HEK293 (cell line): ENCODE measurements around the gene ZNF618.

Experiments
- CTCF ChIA-PET: fragments of 350-600 bp; formaldehyde crosslinking; extraction: SDS; loops from one replicate; lab custom pipeline; 2021; ENCODE audit warnings: antibody characterized with exemption; lab: Yijun Ruan, JAX
- POLR2A ChIA-PET: fragments of 300-600 bp; formaldehyde crosslinking; extraction: SDS; loops from one replicate; lab custom pipeline; 2020; ENCODE audit warnings: antibody characterized with exemption, inconsistent platforms; lab: Yijun Ruan, JAX
- H3K27ac ChIP-seq: fragments of 200-500 bp; sonication (Bioruptor generic); 2 replicates; pipeline ENCODE4 v1.5.1; 2014; ENCODE audit warnings: low read depth, low read length, control low read depth, inconsistent platforms; ENCODE audit errors: extremely low read depth
- H3K36me3 ChIP-seq, 2 experiments: fragments of 200-500 bp in 1 of 2; sonication (Bioruptor generic) in 1 of 2; 1 replicate in 1 of 2; 2 replicates in 1 of 2; pipeline ENCODE4 v1.5.1; 2014 to 2017; ENCODE audit warnings: inconsistent platforms in 2 of 2, low read length in 2 of 2; ENCODE audit not compliant: control insufficient read depth in 2 of 2, insufficient read depth in 1 of 2
- H3K4me1 ChIP-seq: fragments of 200-500 bp; sonication (Bioruptor generic); 2 replicates; pipeline ENCODE4 v1.5.1; 2014; ENCODE audit warnings: mild to moderate bottlenecking, low read length, inconsistent platforms; ENCODE audit not compliant: control insufficient read depth, insufficient read depth
- H3K4me3 ChIP-seq: 2 replicates; pipeline ENCODE4 v1.5.1; 2011; ENCODE audit warnings: low read depth, mild to moderate bottlenecking, control low read depth, low read length, moderate library complexity
- H3K9me3 ChIP-seq: fragments of 200-500 bp; sonication (Bioruptor generic); 2 replicates; pipeline ENCODE4 v1.5.1; 2014; ENCODE audit warnings: low read depth, low read length, inconsistent platforms; ENCODE audit not compliant: control insufficient read depth, insufficient read depth
- GLI2 ChIP-seq: fragments of 450-650 bp; formaldehyde crosslinking; IDR thresholded peaks from 2 replicates; pipeline ENCODE4; 2017; ENCODE audit warnings: missing biosample characterization, missing genetic modification characterization, low read depth, borderline replicate concordance
- KLF7 ChIP-seq: fragments of 450-650 bp; formaldehyde crosslinking; IDR thresholded peaks from 2 replicates; pipeline ENCODE4 v1.5.1; 2016; ENCODE audit warnings: missing biosample characterization, missing genetic modification characterization, borderline replicate concordance
- KLF8 ChIP-seq: fragments of 450-650 bp; formaldehyde crosslinking; IDR thresholded peaks from 2 replicates; pipeline ENCODE4 v1.5.1; 2016; ENCODE audit warnings: missing biosample characterization, missing genetic modification characterization
- KLF9 ChIP-seq: fragments of 450-650 bp; formaldehyde crosslinking; IDR thresholded peaks from 2 replicates; pipeline ENCODE4 v1.5.1; 2016; ENCODE audit warnings: missing biosample characterization, missing genetic modification characterization, low read depth
- REPIN1 ChIP-seq: fragments of 450-650 bp; formaldehyde crosslinking; IDR thresholded peaks from 2 replicates; pipeline ENCODE4 v1.5.1; 2017; ENCODE audit warnings: missing biosample characterization, missing genetic modification characterization, low read depth
- SETDB1 ChIP-seq: IDR thresholded peaks from one replicate; pipeline ENCODE4 v1.6.1; 2017; ENCODE audit warnings: mild to moderate bottlenecking, low read length, moderate library complexity, mixed read lengths; ENCODE audit not compliant: insufficient read length
- WT1 ChIP-seq: fragments of 450-650 bp; formaldehyde crosslinking; IDR thresholded peaks from 2 replicates; pipeline ENCODE4 v1.5.1; 2016; ENCODE audit warnings: missing biosample characterization, missing genetic modification characterization
- ZBTB8A ChIP-seq: fragments of 450-650 bp; formaldehyde crosslinking; IDR thresholded peaks from 2 replicates; pipeline ENCODE4 v1.5.1; 2016; ENCODE audit warnings: missing biosample characterization, missing genetic modification characterization
- ZNF10 ChIP-seq: fragments of 450-650 bp; formaldehyde crosslinking; IDR thresholded peaks from 2 replicates; pipeline ENCODE4 v1.5.1; 2017; ENCODE audit warnings: missing biosample characterization, missing genetic modification characterization
- ZNF133 ChIP-seq: fragments of 450-650 bp; formaldehyde crosslinking; IDR thresholded peaks from 2 replicates; pipeline ENCODE4 v1.5.1; 2016; ENCODE audit warnings: missing biosample characterization, missing genetic modification characterization
- ZNF155 ChIP-seq: fragments of 450-650 bp; formaldehyde crosslinking; IDR thresholded peaks from 2 replicates; pipeline ENCODE4 v1.5.1; 2016; ENCODE audit warnings: missing biosample characterization, missing genetic modification characterization
- ZNF184 ChIP-seq: fragments of 450-650 bp; IDR thresholded peaks from 2 replicates; pipeline ENCODE4 v1.5.1; 2018; ENCODE audit warnings: missing biosample characterization, mild to moderate bottlenecking, missing genetic modification characterization
- ZNF366 ChIP-seq: fragments of 450-650 bp; formaldehyde crosslinking; conservative IDR thresholded peaks from 2 replicates; pipeline ENCODE4 v1.5.1; 2016; ENCODE audit warnings: missing biosample characterization, missing genetic modification characterization
- ZNF521 ChIP-seq: fragments of 450-650 bp; formaldehyde crosslinking; IDR thresholded peaks from 2 replicates; pipeline ENCODE4 v1.5.1; 2017; ENCODE audit warnings: missing biosample characterization, mild to moderate bottlenecking, missing genetic modification characterization
- ZNF549 ChIP-seq: fragments of 450-650 bp; IDR thresholded peaks from 2 replicates; pipeline ENCODE4 v1.5.1; 2018; ENCODE audit warnings: missing biosample characterization, missing genetic modification characterization, mild to moderate bottlenecking, inconsistent platforms, moderate library complexity
- ZNF555 ChIP-seq: fragments of 450-650 bp; formaldehyde crosslinking; conservative IDR thresholded peaks from 2 replicates; pipeline ENCODE4 v1.5.1; 2017; ENCODE audit warnings: missing biosample characterization, mild to moderate bottlenecking, missing genetic modification characterization, inconsistent platforms
- ZNF558 ChIP-seq: fragments of 450-650 bp; formaldehyde crosslinking; IDR thresholded peaks from 2 replicates; pipeline ENCODE4 v1.5.1; 2016; ENCODE audit warnings: missing biosample characterization, missing genetic modification characterization
- ZNF596 ChIP-seq: fragments of 450-650 bp; IDR thresholded peaks from 2 replicates; pipeline ENCODE4 v1.5.0; 2018; ENCODE audit warnings: missing biosample characterization, mild to moderate bottlenecking, missing genetic modification characterization, moderate library complexity
- ZNF677 ChIP-seq: fragments of 450-650 bp; IDR thresholded peaks from 2 replicates; pipeline ENCODE4 v1.5.0; 2018; ENCODE audit warnings: missing biosample characterization, mild to moderate bottlenecking, missing genetic modification characterization, moderate library complexity
- ZNF76 ChIP-seq: fragments of 450-650 bp; formaldehyde crosslinking; IDR thresholded peaks from 2 replicates; pipeline ENCODE4; 2016; ENCODE audit warnings: low read depth, missing biosample characterization, missing genetic modification characterization, borderline replicate concordance
- TF ChIP-seq, protein P1 (sequence below): fragments of 450-650 bp; formaldehyde crosslinking; IDR thresholded peaks from 2 replicates; pipeline ENCODE4 v1.5.1; 2017; ENCODE audit warnings: missing biosample characterization, missing genetic modification characterization
- TF ChIP-seq, protein P2 (sequence below): fragments of 450-650 bp; formaldehyde crosslinking; IDR thresholded peaks from 2 replicates; pipeline ENCODE4 v1.5.1; 2016; ENCODE audit warnings: missing biosample characterization, missing genetic modification characterization
- TF ChIP-seq, protein P3 (sequence below): fragments of 450-650 bp; formaldehyde crosslinking; IDR thresholded peaks from 2 replicates; pipeline ENCODE4 v1.5.1; 2016; ENCODE audit warnings: missing biosample characterization, missing genetic modification characterization
- TF ChIP-seq, protein P4 (sequence below): fragments of 450-650 bp; formaldehyde crosslinking; IDR thresholded peaks from 2 replicates; pipeline ENCODE4 v1.5.1; 2016; ENCODE audit warnings: missing biosample characterization, missing genetic modification characterization
- TF ChIP-seq, protein P5 (sequence below): fragments of 450-650 bp; IDR thresholded peaks from 2 replicates; pipeline ENCODE4 v1.5.1; 2018; ENCODE audit warnings: missing biosample characterization, mild to moderate bottlenecking, missing genetic modification characterization

The ZNF618 gene

DNA sequence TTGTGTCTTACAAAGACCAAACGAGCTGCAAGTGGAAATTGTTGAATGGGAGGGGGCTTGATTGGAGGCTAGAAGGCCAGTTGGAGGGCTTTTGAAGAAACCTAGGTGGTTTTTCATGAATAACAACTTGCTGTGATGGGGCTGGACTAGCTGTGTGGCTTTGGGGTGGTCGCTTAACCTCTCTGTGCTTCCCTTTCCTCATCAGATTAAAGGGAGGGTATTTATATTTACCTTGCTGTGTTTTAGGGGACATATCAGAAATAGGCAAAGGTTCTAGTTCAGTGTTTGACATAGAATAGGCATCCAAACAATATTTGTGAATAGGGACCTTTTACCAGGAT is 74.9 kb downstream of the ZNF618 start:
- CTCF ChIA-PET: no interaction called here
- no peak for TF ChIP-seq KLF7
- TF ChIP-seq ZNF366 (tag by site-specific recombination): no peak
- no peak for TF ChIP-seq GLI2 (tag by site-specific recombination)
- no peak for TF ChIP-seq ZNF677 (tag by site-specific recombination)
- TF ChIP-seq ZNF184 (tag by site-specific recombination): no peak
- no peak for TF ChIP-seq ZNF155 (tag by site-specific recombination)
- no peak for TF ChIP-seq REPIN1 (tag by site-specific recombination)
- TF ChIP-seq, protein P1, sequence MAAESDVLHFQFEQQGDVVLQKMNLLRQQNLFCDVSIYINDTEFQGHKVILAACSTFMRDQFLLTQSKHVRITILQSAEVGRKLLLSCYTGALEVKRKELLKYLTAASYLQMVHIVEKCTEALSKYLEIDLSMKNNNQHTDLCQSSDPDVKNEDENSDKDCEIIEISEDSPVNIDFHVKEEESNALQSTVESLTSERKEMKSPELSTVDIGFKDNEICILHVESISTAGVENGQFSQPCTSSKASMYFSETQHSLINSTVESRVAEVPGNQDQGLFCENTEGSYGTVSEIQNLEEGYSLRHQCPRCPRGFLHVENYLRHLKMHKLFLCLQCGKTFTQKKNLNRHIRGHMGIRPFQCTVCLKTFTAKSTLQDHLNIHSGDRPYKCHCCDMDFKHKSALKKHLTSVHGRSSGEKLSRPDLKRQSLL (tag by site-specific recombination): no peak
- TF ChIP-seq, protein P2, sequence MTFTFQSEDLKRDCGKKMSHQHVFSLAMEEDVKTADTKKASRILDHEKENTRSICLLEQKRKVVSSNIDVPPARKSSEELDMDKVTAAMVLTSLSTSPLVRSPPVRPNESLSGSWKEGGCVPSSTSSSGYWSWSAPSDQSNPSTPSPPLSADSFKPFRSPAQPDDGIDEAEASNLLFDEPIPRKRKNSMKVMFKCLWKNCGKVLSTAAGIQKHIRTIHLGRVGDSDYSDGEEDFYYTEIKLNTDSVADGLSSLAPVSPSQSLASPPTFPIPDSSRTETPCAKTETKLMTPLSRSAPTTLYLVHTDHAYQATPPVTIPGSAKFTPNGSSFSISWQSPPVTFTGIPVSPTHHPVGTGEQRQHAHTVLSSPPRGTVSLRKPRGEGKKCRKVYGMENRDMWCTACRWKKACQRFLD (tag by site-specific recombination): no peak
- POLR2A ChIA-PET: no interaction called here
- no peaks in the 10 kb centered on the region for H3K4me1 ChIP-seq
- no peaks in the 10 kb centered on the region for H3K36me3 ChIP-seq
- no peaks in the 10 kb centered on the region for H3K9me3 ChIP-seq
- H3K4me3 ChIP-seq: no peak overlapping the region
- H3K27ac ChIP-seq: no peak overlapping the region

DNA sequence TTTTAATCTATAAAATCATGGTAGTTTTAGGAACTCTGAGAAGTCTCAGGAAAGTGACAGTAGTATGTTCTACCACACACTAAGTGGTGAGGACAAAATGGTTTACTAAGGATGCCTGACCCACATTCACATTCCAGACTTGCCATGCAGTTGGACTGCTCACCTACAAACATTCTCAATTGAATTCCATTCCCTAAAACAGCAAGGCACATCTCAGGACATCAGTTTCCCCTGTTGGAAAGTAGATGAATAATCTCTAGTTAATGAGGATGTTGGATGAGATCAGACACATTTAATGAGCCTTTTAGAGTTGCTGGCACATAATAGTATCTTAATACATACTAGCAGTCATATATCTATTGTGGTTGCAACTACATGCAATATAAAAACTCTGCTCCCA is 76.6 kb downstream of the ZNF618 start:
- ChIA-PET CTCF (no interaction called here), POLR2A (no interaction called here)

DNA sequence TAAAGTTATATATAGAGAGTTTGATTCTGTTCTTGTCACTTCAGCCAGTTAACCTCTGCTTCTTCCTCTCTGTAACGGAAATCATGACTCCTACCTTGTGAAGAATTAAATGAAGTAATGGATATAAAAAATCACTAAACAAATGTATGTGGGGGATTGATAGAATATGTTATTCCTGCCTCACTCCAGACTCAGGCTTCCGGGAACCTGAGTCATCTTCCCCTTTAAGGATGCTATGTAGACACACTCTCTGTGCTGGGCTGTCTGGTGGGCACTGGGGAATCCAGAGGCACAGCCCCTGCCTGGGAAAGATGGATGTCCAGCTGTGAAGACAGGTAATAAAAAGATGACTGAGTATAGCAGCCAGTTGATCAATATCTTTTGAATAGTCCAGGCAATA is 77.4 kb downstream of the ZNF618 start:
- Histone ChIP-seq H3K27ac (no peak overlapping the region), H3K4me1 (no peaks in the 10 kb centered on the region), H3K36me3 (no peaks in the 10 kb centered on the region), H3K9me3 (no peaks in the 10 kb centered on the region), H3K4me3 (no peak overlapping the region)
- POLR2A ChIA-PET: no interaction called here
- CTCF ChIA-PET: no interaction called here
- TF ChIP-seq ZNF184 (tag by site-specific recombination) (no peak), ZNF558 (tag by site-specific recombination) (no peak), KLF9 (no peak), ZNF521 (tag by site-specific recombination) (no peak), ZNF133 (tag by site-specific recombination) (no peak), ZNF76 (no peak), ZNF555 (no peak), ZBTB8A (tag by site-specific recombination) (no peak), KLF8 (tag by site-specific recombination) (no peak)
- TF ChIP-seq, protein P3, sequence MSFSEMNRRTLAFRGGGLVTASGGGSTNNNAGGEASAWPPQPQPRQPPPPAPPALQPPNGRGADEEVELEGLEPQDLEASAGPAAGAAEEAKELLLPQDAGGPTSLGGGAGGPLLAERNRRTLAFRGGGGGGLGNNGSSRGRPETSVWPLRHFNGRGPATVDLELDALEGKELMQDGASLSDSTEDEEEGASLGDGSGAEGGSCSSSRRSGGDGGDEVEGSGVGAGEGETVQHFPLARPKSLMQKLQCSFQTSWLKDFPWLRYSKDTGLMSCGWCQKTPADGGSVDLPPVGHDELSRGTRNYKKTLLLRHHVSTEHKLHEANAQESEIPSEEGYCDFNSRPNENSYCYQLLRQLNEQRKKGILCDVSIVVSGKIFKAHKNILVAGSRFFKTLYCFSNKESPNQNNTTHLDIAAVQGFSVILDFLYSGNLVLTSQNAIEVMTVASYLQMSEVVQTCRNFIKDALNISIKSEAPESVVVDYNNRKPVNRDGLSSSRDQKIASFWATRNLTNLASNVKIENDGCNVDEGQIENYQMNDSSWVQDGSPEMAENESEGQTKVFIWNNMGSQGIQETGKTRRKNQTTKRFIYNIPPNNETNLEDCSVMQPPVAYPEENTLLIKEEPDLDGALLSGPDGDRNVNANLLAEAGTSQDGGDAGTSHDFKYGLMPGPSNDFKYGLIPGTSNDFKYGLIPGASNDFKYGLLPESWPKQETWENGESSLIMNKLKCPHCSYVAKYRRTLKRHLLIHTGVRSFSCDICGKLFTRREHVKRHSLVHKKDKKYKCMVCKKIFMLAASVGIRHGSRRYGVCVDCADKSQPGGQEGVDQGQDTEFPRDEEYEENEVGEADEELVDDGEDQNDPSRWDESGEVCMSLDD (tag by site-specific recombination): no peak
- TF ChIP-seq, protein P4, sequence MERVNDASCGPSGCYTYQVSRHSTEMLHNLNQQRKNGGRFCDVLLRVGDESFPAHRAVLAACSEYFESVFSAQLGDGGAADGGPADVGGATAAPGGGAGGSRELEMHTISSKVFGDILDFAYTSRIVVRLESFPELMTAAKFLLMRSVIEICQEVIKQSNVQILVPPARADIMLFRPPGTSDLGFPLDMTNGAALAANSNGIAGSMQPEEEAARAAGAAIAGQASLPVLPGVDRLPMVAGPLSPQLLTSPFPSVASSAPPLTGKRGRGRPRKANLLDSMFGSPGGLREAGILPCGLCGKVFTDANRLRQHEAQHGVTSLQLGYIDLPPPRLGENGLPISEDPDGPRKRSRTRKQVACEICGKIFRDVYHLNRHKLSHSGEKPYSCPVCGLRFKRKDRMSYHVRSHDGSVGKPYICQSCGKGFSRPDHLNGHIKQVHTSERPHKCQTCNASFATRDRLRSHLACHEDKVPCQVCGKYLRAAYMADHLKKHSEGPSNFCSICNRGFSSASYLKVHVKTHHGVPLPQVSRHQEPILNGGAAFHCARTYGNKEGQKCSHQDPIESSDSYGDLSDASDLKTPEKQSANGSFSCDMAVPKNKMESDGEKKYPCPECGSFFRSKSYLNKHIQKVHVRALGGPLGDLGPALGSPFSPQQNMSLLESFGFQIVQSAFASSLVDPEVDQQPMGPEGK: no peak
- TF ChIP-seq, protein P5, sequence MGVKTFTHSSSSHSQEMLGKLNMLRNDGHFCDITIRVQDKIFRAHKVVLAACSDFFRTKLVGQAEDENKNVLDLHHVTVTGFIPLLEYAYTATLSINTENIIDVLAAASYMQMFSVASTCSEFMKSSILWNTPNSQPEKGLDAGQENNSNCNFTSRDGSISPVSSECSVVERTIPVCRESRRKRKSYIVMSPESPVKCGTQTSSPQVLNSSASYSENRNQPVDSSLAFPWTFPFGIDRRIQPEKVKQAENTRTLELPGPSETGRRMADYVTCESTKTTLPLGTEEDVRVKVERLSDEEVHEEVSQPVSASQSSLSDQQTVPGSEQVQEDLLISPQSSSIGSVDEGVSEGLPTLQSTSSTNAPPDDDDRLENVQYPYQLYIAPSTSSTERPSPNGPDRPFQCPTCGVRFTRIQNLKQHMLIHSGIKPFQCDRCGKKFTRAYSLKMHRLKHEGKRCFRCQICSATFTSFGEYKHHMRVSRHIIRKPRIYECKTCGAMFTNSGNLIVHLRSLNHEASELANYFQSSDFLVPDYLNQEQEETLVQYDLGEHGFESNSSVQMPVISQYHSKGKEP (tag by site-specific recombination): no peak

More for the DNA sequence above, 76.6 kb downstream of the ZNF618 start:
- TF ChIP-seq WT1: no peak
- TF ChIP-seq ZNF549 (tag by site-specific recombination): no peak
- TF ChIP-seq SETDB1: no peak
- TF ChIP-seq ZNF10: no peak
- TF ChIP-seq KLF8 (tag by site-specific recombination): no peak
- TF ChIP-seq ZNF596: no peak
- TF ChIP-seq, all 188 proteins: peak for 0
- no peak overlapping the region for H3K4me3 ChIP-seq
- no peaks in the 10 kb centered on the region for H3K36me3 ChIP-seq
- H3K27ac ChIP-seq: no peak overlapping the region
- H3K4me1 ChIP-seq: no peaks in the 10 kb centered on the region
- H3K9me3 ChIP-seq: no peaks in the 10 kb centered on the region
